ENCODE data around the gene GPX6. TPM values are rescaled to one million over a fixed set of nuclear protein-coding genes. Genes with fewer than 3 reads are reported as not detected.

Gene GPX6
- total and polyA plus RNA-seq, 10 of the 15 experiments (the other 5 are each of a cell fraction or from before 2014, with no cell fraction given) = not detected

- Histone ChIP-seq H3K27me3 (replicated peaks in 1 of 2; ENCODE audit: control insufficient read depth in 2 of 2, insufficient read depth in 2 of 2, low read length in 1 of 2) (peaks cover 0 to 2% of the 10 kb centered on the region in 2 experiments; a peak in 2 of 4 replicates), H4K20me1 (ENCODE audit: control insufficient read depth, insufficient read depth) (no peaks in the 10 kb centered on the region), H3K9me3 (replicated peaks; ENCODE audit: control insufficient read depth, insufficient read depth, low read length) (no peaks in the 10 kb centered on the region), H3K4me3 (no peak overlapping the region), H3K9ac (ENCODE audit: control insufficient read depth, insufficient read depth, low read length) (no peak overlapping the region), H3K4me1 (ENCODE audit: control insufficient read depth, insufficient read depth, low read length) (no peaks in the 10 kb centered on the region), H2AFZ (ENCODE audit: control insufficient read depth, low read depth, low read length) (no peak overlapping the region), H3K4me2 (ENCODE audit: control insufficient read depth, insufficient read depth) (no peak overlapping the region), H3K27ac (ENCODE audit: control insufficient read depth, insufficient read depth) (no peak overlapping the region), H3K36me3 (ENCODE audit: control insufficient read depth in 2 of 2, insufficient read depth in 2 of 2, low read length in 1 of 2) (no peaks in the 10 kb centered on the region), H3K79me2 (ENCODE audit: control insufficient read depth, insufficient read depth, low read length) (no peaks in the 10 kb centered on the region)
- intact Hi-C loops (cut with micrococcal nuclease; ENCODE audit: unreplicated experiment) (no loop called here), in situ Hi-C loops (cut with MboI) (no loop called here)
- FAIRE-seq = no peak
- RAD21 ChIA-PET (ENCODE audit: unreplicated experiment) = no interaction called here
- POLR2A ChIA-PET = no interaction called here
- BruUV-seq (replicated peaks) = no TSS peak
- no peak for ATAC-seq
- SMC1A ChIA-PET (ENCODE audit: uncharacterized antibody, unreplicated experiment) = interaction anchor here (0.6 to 1.6 kb wide), 3 partner anchors 11 to 32 kb away, joined by 3 to 4 read pairs (median 4); no protein-coding TSS in a partner anchor
- CTCF ChIA-PET = no interaction called here
- DNase-seq (ENCODE audit: low read depth, low spot score) = no peak
- WGBS (ENCODE audit: insufficient coverage, insufficient replicate concordance, low lambda C conversion rate, missing lambda C conversion rate) = 11% methylated on average over 4 of the region's 4 CpGs
- no peak for TF ChIP-seq RAD21 (IDR thresholded peaks at IDR 0.05; ENCODE audit: insufficient read depth, low read depth, low read length)
- TF ChIP-seq NFIC (IDR thresholded peaks at IDR 0.05; ENCODE audit: low read depth, low read length) = no peak
- no peak for TF ChIP-seq ZSCAN29 (IDR thresholded peaks at IDR 0.05)
- no peak for TF ChIP-seq NFXL1 (IDR thresholded peaks at IDR 0.05; ENCODE audit: borderline replicate concordance)
- TF ChIP-seq JUNB (IDR thresholded peaks at IDR 0.05) = no peak
- TF ChIP-seq SRF (IDR thresholded peaks at IDR 0.05; ENCODE audit: low read depth in 2 of 2, low read length in 2 of 2) = no peak
- TF ChIP-seq CREM (IDR thresholded peaks at IDR 0.05; ENCODE audit: low read depth) = no peak
- TF ChIP-seq SMAD5 (IDR thresholded peaks at IDR 0.05; ENCODE audit: low read depth) = no peak
- TF ChIP-seq, protein P1, sequence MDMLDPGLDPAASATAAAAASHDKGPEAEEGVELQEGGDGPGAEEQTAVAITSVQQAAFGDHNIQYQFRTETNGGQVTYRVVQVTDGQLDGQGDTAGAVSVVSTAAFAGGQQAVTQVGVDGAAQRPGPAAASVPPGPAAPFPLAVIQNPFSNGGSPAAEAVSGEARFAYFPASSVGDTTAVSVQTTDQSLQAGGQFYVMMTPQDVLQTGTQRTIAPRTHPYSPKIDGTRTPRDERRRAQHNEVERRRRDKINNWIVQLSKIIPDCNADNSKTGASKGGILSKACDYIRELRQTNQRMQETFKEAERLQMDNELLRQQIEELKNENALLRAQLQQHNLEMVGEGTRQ (IDR thresholded peaks at IDR 0.05; ENCODE audit: borderline replicate concordance, low read depth, low read length) = no peak
- TF ChIP-seq, protein P2, sequence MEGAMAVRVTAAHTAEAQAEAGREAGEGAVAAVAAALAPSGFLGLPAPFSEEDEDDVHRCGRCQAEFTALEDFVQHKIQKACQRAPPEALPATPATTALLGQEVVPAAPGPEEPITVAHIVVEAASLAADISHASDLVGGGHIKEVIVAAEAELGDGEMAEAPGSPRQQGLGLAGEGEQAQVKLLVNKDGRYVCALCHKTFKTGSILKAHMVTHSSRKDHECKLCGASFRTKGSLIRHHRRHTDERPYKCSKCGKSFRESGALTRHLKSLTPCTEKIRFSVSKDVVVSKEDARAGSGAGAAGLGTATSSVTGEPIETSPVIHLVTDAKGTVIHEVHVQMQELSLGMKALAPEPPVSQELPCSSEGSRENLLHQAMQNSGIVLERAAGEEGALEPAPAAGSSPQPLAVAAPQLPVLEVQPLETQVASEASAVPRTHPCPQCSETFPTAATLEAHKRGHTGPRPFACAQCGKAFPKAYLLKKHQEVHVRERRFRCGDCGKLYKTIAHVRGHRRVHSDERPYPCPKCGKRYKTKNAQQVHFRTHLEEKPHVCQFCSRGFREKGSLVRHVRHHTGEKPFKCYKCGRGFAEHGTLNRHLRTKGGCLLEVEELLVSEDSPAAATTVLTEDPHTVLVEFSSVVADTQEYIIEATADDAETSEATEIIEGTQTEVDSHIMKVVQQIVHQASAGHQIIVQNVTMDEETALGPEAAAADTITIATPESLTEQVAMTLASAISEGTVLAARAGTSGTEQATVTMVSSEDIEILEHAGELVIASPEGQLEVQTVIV (IDR thresholded peaks at IDR 0.05; ENCODE audit: borderline replicate concordance, partially characterized antibody) = no peak
- TF ChIP-seq, protein P3, sequence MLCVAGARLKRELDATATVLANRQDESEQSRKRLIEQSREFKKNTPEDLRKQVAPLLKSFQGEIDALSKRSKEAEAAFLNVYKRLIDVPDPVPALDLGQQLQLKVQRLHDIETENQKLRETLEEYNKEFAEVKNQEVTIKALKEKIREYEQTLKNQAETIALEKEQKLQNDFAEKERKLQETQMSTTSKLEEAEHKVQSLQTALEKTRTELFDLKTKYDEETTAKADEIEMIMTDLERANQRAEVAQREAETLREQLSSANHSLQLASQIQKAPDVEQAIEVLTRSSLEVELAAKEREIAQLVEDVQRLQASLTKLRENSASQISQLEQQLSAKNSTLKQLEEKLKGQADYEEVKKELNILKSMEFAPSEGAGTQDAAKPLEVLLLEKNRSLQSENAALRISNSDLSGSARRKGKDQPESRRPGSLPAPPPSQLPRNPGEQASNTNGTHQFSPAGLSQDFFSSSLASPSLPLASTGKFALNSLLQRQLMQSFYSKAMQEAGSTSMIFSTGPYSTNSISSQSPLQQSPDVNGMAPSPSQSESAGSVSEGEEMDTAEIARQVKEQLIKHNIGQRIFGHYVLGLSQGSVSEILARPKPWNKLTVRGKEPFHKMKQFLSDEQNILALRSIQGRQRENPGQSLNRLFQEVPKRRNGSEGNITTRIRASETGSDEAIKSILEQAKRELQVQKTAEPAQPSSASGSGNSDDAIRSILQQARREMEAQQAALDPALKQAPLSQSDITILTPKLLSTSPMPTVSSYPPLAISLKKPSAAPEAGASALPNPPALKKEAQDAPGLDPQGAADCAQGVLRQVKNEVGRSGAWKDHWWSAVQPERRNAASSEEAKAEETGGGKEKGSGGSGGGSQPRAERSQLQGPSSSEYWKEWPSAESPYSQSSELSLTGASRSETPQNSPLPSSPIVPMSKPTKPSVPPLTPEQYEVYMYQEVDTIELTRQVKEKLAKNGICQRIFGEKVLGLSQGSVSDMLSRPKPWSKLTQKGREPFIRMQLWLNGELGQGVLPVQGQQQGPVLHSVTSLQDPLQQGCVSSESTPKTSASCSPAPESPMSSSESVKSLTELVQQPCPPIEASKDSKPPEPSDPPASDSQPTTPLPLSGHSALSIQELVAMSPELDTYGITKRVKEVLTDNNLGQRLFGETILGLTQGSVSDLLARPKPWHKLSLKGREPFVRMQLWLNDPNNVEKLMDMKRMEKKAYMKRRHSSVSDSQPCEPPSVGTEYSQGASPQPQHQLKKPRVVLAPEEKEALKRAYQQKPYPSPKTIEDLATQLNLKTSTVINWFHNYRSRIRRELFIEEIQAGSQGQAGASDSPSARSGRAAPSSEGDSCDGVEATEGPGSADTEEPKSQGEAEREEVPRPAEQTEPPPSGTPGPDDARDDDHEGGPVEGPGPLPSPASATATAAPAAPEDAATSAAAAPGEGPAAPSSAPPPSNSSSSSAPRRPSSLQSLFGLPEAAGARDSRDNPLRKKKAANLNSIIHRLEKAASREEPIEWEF (IDR thresholded peaks at IDR 0.05; ENCODE audit: insufficient replicate concordance, low read depth, low read length) = no peak
- no peak for TF ChIP-seq CHD4 (IDR thresholded peaks at IDR 0.05)
- no peak for TF ChIP-seq ETV6 (conservative IDR thresholded peaks at IDR 0.05 in 1 of 2, IDR thresholded peaks at IDR 0.05 in 1 of 2; ENCODE audit: borderline replicate concordance in 1 of 2, low read depth in 1 of 2)
- no peak for TF ChIP-seq NFYA (IDR thresholded peaks at IDR 0.05; ENCODE audit: borderline replicate concordance, low read depth, low read length)
These were observed 36.5 kb upstream of the GPX6 start for GRCh38 chr6:28551891-28552666.

Data from GM12878 (cell line).